NCI-H226 (cell line): ENCODE data around the gene PNPLA7.
A peak's percentile ranks its signal among the peaks of the same experiment; 100 is the strongest.
"Not testable (repeated sequence)": the region's sequence is repeated elsewhere in the genome, so short reads cannot be mapped to it uniquely, and the experiment has no call there.

ENCODE experiments used
- DNase-seq: peaks from one replicate; pipeline ENCODE4 v3.0.0-alpha.2; 2015

PNPLA7 gene

DNA sequence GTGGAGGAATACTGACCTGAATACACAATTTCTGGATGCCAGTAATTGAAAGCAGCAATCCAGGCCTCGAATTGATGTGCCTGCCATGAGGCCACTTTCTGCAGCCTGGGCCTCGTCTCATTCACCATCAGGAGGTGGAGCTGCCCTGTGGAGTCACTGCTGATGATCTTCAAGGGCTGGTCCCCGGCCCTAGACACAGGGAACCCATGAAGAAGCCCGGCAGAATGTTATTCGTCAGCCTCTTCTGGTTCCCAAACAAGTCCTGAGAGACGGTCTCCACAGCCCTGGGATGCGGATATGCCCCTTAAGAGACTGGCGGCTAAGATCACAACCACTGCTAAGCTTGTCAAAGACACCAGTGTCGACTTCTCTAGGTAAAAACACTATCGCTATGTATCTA, 24.0 kb upstream of the PNPLA7 start:
- no peak for DNase-seq

DNA sequence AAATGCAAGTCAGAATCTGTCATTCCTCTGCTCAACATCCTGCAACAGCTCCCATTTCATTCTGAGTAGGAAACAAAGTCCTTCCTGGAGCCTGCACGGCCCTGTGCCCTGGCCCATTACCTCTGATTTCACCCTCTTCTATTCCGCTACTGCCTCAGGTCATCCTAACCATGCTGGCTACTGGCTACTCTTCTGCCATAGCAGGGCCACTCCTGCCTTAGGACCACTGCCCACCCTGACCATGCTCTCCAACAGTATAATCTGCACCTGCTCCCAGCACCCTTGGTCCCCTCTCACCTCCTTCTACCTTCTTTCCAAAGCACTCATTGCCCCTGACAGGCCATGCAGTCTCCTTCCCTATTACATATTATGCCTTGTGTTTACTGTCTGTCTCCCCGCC, 20.4 kb upstream of the PNPLA7 start:
- DNase-seq = no peak

DNA sequence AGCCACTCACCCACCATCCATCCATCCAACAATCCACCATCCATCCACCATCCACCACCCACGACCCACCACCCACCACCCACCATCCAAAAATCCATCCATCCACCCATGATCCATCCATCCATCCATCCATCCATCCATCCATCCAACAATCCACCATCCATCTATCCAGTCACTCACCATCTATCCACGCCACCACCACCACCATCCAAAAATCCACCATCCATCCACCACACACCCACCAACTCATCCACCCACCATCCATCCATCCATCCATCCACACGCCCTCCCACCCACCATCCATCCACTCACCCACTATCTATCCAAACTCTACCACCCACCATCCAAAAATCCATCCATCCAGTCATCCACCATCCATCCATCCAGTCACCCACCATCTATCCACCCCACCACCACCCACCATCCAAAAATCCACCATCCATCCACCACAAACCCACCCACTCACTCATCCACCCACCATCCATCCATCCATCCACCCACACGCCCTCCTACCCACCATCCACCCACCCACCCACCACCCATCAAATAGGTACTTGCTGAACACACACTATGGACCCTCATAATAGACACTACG, 19.5 kb upstream of the PNPLA7 start:
- DNase-seq = no peak

DNA sequence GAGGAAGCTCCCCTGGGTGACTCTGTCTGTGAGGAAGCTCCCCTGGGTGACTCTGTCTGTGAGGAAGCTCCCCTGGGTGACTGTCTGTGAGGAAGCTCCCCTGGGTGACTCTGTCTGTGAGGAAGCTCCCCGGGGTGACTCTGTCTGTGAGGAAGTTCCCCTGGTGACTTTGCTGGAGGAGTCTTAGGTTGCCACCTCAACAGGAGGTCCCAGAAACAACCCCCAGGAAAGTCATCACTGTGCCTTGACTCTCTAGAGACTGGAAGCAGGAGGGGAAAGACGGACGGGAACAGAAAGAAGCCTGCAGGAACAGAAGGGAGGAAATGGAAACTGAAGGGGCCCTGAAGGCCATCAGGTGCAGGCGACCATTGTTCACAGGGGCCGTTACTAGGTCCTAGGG, 18.2 kb upstream of the PNPLA7 start:
- not testable (repeated sequence) for DNase-seq

DNA sequence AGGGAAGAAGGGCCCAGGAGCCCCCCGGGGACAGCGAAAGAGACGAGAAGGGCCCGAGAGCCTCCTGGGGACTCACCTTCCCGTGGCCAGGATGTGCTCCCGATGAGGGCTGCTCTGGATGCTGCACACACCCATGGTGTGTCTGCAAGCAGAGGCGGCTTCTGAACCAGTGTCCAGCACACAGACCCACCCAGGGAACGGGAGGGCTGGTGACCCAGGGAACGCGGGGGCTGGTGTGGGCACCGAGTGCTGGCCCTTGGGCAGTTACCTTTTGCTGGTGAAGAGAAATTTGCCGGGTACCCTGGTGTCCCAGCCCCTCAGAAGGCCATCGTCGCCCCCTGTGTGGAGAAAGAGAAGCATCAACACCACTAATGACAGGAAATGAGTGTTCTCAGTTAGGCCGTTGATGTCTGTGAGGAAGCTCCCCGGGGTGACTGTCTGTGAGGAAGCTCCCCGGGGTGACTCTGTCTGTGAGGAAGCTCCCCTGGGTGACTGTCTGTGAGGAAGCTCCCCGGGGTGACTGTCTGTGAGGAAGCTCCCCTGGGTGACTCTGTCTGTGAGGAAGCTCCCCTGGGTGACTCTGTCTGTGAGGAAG, 14.7 kb upstream of the PNPLA7 start:
- no peak for DNase-seq

DNA sequence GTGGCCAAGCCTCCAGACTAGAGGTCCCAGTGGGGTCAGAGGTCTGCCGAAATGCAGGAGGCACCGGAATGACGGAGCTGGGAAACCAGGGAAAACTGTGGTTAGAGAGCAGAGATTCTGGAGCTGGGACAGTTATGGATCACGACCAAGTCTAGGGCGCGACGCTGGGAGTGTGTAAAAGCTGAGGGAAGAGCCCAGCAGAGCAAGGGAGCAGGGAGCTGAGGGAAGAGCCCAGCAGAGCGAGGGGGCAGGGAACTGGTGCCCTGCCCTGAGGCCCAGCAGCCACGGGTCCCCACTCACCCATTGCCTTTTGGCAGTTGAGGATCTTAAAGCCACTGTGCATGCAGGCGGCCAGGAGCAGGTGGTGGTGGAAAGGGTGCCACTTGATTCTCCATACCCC, 13.9 kb upstream of the PNPLA7 start:
- DNase-seq = no peak

DNA sequence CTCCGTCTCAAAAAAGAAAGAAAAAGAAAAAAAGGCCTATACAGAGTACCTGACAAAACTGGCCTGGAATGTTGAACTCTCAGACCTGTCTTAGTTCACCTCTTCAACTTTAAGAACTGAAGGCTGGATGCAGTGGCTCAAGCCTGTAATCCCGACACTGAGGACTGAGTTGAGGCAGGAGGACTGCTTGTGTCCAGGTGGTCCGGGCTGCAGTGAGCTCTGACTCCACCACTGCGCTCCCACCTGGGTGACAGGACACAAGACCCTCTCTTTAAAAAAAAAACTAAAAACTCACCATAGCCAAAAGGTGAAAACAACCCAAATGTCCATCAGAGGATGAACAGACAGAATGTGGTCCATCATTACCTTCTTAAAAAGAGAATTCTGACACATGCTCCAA, 7.9 kb upstream of the PNPLA7 start:
- no peak for DNase-seq

DNA sequence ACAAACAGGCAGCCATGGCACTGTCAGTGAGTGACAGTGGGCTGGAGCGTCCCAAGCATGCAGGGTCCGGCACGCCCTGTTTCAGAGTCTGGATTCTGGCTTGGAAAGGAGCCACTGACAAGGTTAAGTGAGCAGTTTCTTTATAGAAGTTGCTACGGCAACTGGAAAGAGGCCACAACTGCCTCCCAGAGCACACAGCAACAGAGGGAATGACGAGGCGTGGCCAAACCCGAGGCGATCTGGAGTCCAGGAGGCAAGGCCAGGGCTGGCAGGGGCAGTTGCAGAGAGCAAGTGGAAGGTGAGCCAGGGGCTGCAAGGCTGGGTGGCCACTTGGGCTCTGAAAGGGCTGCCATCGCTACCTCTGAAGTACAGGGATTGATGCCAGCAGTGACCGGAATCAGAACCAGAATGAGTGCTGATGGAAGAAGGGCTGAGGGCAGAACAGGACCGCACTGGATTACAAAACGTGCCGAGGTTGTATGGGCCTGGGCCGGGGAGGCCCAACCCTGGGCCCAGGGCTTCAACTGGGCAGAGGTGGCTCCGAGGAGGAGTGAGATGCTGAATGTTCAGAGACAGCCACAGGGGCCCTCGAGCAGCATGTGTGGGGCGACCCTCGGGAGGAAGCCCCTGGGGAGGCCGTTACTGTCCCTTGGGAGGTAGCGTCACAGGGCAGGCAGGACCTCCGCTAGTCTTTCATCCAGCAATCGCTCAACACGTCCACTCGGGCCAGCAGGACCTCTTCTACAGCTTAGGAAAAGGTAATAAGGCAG, 6.1 kb upstream of the PNPLA7 start:
- DNase-seq = no peak

DNA sequence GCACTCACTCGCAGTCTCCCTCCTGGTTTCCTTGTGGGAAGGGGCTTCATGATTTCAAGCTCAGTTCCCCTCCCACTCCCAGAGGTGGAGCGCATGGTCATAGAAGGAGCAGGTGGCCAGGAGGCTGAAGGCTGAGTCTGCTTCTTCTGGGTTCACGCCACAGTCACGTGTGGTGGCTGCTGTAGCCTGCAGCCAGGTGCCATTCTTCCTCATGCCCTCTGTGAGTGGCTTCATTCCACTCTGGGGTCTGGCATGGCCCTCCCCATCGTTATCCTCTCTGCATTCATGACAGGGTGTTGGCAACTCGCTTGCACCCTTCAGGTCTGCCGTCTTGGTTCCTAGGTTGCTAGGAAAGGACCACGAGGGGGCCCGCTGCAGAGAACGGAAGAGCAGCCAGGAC, 5.0 kb upstream of the PNPLA7 start:
- DNase-seq = no peak

DNA sequence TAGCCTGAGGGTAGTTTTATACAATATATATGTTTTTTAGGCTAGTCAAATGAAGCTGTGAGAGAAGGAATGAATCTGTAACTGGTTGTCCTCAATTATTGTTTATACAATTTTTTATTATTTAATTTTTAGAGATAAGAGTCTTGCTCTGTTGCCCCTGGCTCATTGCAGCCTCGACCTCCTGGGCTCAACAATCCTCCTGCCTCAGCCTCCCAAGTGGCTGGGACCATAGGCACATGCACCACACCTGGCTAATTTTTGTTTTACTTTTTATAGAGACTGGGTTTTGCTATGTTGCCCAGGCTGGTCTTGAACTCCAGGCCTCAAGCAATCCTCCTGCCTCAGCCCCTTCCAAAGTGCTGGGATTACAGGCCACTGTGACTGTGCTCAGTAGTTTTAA, 4.1 kb upstream of the PNPLA7 start:
- no peak for DNase-seq

DNA sequence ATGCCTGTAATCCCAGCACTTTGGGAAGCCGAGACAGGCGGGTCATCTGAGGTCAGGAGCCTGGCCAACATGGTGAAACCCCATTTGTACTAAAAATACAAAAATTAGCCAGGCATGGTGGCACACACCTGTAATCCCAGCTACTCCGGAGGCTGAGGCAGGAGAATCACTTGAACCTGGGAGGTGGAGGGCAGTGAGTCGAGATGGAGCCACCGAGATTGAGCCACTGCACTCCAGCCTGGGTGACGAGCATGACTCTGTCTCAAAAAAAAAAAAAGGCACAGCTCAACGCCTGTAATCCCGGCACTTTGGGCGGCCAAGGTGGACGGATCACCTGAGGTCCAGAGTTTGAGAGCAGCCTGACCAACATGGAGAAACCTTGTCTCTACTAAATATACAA, 3.5 kb upstream of the PNPLA7 start:
- DNase-seq = not testable (repeated sequence)

DNA sequence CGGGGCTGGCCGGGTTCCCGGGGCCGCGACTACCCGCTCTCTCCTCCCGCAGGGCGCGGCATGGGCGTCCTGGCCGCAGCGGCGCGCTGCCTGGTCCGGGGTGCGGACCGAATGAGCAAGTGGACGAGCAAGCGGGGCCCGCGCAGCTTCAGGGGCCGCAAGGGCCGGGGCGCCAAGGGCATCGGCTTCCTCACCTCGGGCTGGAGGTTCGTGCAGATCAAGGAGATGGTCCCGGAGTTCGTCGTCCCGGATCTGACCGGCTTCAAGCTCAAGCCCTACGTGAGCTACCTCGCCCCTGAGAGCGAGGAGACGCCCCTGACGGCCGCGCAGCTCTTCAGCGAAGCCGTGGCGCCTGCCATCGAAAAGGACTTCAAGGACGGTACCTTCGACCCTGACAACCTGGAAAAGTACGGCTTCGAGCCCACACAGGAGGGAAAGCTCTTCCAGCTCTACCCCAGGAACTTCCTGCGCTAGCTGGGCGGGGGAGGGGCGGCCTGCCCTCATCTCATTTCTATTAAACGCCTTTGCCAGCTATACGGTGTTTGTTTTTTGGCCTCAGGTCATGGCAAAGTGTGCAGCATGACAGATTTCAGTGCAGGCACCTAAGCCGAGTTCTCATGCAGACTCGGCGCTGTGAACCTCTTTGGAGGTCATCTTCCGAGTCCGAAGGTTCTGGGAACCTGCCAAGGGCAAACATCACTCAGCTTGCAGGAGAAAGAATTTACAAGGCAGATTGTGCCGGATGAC, 2.0 kb upstream of the PNPLA7 start:
- peak; percentile 6 for DNase-seq

DNA sequence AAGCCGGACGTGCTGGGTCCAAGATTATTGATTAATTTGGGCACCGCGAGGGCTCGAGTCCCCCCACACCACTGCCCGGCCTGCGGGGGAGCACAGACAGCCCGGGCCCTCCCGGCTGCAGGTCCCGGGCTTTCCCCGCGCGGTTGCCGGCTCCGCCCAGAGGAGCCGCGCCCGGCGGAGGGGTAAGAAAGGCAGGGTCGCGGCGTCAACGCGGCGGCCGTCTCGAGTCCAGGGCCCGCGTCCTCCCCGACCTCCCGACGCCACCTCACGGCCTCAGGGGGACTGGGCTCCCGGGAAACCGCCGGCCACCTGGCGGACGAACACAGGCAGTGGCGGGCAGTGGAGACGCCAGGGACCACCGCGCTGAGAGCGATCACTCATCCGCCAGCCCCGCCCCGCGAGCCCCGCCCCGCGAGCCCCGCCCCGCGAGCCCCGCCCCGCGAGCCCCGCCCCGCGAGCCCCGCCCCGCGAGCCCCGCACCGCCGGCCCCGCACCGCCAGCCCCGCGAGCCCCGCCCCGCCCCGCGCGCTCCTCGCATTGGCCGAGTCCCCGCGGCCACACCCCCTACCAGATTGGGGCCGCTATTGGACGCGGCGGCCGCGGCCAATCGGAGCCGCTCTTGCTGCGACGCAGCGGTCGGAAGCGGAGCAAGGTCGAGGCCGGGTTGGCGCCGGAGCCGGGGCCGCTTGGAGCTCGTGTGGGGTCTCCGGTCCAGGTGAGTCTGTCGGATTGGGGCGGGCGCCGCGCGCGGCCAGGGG, 1.2 kb upstream of the PNPLA7 start, which contains the start of gene MRPL41:
Gene MRPL41, plus strand, starts transcription at position 616 of the 758 bp plus-strand sequence. CDS start 203 bp downstream, outside the sequence.
- DNase-seq = peak; percentile 89

DNA sequence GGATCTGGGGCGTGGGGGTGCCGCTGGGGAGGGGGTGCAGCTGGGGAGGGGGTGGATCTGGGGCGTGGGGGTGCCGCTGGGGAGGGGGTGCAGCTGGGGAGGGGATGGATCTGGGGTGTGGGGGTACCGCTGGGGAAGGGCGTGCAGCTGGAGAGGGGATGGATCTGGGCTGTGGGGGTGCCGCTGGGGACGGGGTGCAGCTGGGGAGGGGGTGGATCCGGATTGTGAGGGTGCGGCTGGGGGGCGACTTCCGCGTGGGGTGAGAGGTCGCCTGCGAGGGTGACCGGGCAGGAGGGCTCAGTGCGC, 709 bp upstream of the PNPLA7 start:
- not testable (repeated sequence) for DNase-seq

DNA sequence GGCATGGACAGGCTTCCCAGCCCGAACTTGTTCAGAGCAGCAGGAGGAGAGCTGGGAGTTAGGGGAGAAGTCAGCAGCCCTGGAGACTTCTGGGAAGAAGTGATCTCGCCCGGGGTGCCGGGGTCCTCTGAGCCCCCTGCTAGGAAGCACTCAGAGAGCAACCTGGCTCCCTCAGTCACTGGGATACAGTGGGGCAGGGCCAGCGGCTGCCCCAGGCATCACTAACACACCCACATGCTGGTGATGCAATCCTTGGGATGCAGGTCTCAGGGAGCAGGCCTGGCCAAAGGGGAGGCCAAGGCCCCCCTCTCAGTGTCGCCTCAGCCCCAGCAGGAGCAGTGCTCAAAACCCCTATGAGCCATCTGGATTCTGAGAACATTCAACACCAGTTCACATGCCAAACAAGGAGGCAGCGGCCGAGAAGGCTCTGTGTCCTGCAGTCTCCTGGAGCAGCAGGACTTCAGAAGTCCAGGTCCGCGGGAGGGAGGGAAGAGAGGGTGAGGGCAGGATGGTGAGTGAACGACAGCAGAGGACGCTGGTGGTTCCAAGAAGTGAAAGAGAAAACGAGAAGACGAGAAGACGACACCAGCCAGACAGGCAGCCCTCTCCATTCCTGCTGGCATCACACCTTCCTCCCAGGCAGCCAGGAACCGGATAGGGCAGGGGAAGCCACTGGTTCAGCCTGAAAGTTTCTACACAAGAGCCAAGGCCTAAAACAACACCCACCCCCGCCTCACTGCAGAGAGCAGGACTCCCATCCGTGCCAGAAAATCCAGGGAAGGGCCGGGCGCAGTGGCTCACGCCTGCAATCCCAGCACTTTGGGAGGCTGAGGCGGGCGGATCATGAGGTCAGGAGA, 2.3 kb downstream of the PNPLA7 start:
- no peak for DNase-seq

DNA sequence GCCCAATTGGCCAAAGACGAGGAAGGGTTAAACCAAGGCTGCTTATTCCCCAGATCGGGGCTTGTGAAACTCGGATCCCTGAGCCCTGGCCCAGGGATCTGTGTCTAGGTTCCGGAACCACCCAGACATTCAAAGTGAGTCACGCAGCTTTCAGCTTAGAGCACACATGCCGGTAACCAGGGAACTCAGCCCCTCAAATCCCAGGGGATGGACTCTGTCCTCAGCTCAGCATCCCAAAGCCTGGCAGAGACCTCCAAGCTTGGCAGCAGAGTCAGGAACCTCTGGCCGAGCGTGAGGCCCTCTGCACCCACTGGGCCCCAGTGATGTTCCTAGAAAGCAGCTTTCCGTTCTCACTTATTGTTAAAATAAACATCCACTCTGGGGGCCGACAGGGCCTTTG, 5.1 kb downstream of the PNPLA7 start:
- DNase-seq = no peak

DNA sequence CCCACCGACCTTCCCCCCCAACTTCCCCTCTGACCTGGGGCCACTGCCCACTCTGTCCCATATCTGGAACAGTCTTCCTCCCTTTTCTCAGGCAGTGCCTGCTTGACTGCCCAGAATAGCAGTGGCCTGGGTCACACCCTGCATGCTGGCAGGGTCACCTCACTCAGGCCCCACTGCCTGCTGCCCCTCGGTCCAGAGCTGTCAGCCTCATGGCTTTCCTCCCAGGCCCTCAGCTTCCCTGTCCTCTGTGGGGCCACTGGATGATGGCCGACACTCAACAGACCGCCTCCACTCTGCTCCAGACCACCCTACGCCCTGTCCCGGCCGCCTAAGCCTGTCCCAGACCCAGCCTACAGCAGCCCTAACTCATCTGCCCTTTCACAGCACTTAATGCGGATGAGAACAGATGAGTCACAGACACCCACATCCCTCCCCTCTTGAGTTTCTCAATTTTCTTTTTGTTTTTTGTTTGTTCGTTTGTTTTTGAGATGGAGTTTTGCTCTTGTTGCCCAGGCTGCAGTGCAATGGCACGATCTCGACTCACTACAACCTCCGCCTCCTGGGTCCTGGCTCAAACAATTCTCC, 5.9 kb downstream of the PNPLA7 start:
- no peak for DNase-seq

DNA sequence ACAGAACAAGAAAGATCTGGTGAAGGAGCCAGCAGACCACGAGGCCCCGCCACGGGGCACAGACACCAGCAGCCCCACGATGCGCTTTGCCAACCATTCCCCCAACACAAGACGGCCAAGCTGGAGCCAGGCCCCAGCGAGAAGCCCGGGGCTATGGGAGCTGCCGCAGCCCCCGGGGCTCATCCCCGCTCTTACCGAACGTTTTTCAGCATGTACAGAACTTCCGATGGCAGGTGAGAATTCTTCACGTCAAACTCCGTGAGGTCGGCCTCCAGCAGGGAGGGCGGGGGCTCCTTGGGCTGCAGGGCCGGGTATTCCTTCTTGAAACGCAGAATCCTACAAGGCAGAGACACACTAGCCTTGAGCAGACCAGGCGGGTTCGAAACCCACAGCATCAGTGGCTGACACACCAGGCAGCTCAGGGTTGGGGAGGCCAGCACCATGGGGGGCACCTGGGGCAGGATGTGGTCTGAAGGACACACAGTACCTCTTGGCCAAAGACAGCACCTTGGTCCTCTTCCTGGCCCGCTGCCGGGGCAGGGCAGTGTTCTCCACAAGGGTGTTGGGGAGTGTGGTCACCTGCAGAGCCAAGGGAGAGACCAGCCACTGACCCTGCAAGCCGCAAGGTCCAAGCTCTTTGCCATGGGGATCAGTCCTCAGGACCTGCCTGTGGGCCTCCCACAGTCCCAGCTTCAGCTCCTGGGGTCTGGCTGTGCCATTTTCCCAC, 6.8 kb downstream of the PNPLA7 start:
- no peak for DNase-seq

DNA sequence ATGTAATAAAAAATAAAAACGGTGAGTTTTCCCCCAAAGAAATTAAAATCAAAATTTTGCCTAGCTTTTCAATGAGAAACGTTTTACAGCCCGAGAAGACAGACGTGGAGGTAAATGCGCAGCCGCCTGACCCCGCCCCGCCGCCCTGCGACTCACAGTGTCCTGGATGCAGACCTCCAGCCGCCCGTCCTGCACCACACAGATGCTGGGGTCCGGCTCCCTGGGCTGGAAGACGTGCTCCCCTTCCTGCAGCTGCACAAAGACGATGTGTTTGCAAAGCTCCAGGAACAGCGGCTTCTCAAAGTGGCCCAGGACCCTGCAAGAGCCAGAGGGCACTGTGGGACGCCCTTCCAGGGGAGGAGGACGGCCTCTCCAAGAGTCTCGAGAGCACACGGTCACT, 7.7 kb downstream of the PNPLA7 start:
- no peak for DNase-seq

DNA sequence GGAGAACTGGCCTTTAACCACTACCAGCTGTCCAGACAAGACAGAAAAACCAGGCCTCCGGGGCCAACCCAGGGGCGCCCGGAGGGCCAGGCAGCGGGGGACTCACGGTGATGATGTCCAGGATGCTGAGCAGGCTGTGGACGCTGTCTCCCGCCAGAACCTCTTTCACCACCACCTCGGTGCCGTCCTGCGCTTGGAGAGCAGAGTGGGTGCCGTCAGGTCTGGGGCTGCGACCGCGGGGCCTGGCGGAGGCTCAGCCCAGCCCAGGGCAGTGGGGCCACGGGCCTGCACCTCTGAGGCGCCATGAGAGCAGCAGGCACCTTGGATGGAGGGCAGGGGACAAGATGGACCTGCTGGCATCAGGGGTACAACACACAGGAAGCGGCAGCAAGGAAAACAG, 9.7 kb downstream of the PNPLA7 start:
- no peak for DNase-seq

DNA sequence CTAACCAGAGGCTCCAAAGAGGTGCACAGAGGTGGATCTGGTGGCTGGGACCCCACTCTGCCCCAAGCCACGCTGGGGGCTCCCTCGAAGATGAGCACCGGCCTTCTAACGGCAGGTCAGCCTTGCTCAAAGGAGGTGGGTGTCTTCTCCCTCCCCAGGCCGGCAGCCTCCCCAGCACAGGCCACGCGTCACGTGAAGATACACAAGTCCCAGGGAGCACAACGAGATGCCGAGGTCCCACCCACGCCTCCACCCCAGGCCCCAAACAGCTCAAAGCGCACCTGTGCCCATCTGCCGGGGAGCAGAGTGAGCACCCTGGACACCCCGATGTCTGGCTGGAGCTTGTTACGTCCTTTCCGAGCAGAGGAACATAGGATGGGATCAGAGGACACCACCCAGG, 12.1 kb downstream of the PNPLA7 start:
- DNase-seq = no peak
